MCF 10A (cell line): ENCODE data around the gene PPP1R2. TPM values are rescaled to one million over a fixed set of nuclear protein-coding genes. Genes with fewer than 3 reads are reported as not detected.

Experiments used
- BruUV-seq: library from RNA; stranded (reverse); fragments of 400-500 nt; replicated peaks from 2 replicates; lab custom pipeline; 2021; lab: Mats Ljungman, UMichigan
- CTCF ChIA-PET: fragments of 300-600 bp; sonication (Branson Sonifier 250); formaldehyde crosslinking; extraction: SDS; loops from one replicate; lab custom pipeline; 2021; ENCODE audit warnings: antibody characterized with exemption, inconsistent platforms; lab: Yijun Ruan, JAX
- POLR2A ChIA-PET: fragments of 300-600, 350-650 bp; sonication (Branson Sonifier 250); formaldehyde crosslinking; extraction: SDS; loops from one replicate; lab custom pipeline; 2020; ENCODE audit warnings: antibody characterized with exemption, inconsistent platforms; lab: Yijun Ruan, JAX
- DNase-seq: peaks from one replicate; pipeline ENCODE4 v3.0.0-alpha.2; 2018; ENCODE audit not compliant: unreplicated experiment
- H3K27ac Mint-ChIP-seq: one replicate; pipeline ENCODE4 v1.8.0; 2022; ENCODE audit warnings: mild to moderate bottlenecking, low read depth, mixed read lengths; ENCODE audit not compliant: unreplicated experiment
- H3K27me3 Mint-ChIP-seq: one replicate; pipeline ENCODE4 v1.8.0; 2022; ENCODE audit warnings: mixed read lengths; ENCODE audit not compliant: insufficient read depth, unreplicated experiment
- H3K36me3 Mint-ChIP-seq: one replicate; pipeline ENCODE4 v1.8.0; 2022; ENCODE audit warnings: mild to moderate bottlenecking, moderate library complexity, mixed read lengths; ENCODE audit not compliant: insufficient read depth, unreplicated experiment
- H3K4me1 Mint-ChIP-seq: one replicate; pipeline ENCODE4 v1.8.0; 2022; ENCODE audit warnings: mixed read lengths; ENCODE audit not compliant: insufficient read depth, unreplicated experiment
- H3K4me3 Mint-ChIP-seq: one replicate; pipeline ENCODE4 v1.8.0; 2022; ENCODE audit warnings: mild to moderate bottlenecking, moderate library complexity, mixed read lengths; ENCODE audit not compliant: unreplicated experiment
- H3K9me3 Mint-ChIP-seq: one replicate; pipeline ENCODE4 v1.8.0; 2022; ENCODE audit warnings: mixed read lengths; ENCODE audit not compliant: unreplicated experiment
- intact Hi-C: fragments of 100-400 bp; cut with micrococcal nuclease; formaldehyde crosslinking; loops from 2 replicates; pipeline ENCODE4 v1.14.1; 2022
- total RNA-seq: library from RNA; stranded (reverse); gene quantifications from 2 replicates; pipeline ENCODE4 v1.2.3, GENCODE V29; 2022
- TF ChIP-seq, protein P1 (sequence below): fragments of 200-600 bp; IDR thresholded peaks from one replicate; pipeline ENCODE4 v1.8.0; 2022; ENCODE audit warnings: antibody characterized with exemption, mild to moderate bottlenecking; ENCODE audit not compliant: unreplicated experiment

The PPP1R2 gene
- total RNA-seq, 1 experiment from 2014 or later = 53.0 TPM

DNA sequence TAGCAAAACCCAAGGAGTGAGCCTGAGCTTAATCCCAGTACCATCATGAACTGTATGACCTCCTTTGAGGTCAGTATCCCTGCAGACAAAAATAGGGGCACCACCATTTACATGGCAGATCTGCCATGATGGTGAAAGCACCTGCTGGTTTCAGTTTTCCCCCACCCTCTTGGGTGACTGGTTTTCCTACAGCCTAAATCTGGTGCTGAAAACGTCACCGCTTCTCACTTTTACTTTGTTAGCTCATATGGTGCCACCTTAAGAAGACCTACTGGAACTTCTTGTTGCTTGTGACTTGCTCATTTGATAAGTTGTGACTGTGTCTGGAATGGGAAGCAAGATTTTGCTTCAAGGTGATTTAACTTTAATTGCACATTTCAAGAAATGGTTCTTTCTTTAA is 5.1 kb downstream of the PPP1R2 start:
- Mint-ChIP-seq H3K27me3 (no peaks in the 10 kb centered on the region), H3K4me3 (no peak overlapping the region), H3K36me3 (no peaks in the 10 kb centered on the region), H3K4me1 (peaks cover 22% of the 10 kb centered on the region), H3K9me3 (no peaks in the 10 kb centered on the region), H3K27ac (no peak overlapping the region)
- TF ChIP-seq, protein P1, sequence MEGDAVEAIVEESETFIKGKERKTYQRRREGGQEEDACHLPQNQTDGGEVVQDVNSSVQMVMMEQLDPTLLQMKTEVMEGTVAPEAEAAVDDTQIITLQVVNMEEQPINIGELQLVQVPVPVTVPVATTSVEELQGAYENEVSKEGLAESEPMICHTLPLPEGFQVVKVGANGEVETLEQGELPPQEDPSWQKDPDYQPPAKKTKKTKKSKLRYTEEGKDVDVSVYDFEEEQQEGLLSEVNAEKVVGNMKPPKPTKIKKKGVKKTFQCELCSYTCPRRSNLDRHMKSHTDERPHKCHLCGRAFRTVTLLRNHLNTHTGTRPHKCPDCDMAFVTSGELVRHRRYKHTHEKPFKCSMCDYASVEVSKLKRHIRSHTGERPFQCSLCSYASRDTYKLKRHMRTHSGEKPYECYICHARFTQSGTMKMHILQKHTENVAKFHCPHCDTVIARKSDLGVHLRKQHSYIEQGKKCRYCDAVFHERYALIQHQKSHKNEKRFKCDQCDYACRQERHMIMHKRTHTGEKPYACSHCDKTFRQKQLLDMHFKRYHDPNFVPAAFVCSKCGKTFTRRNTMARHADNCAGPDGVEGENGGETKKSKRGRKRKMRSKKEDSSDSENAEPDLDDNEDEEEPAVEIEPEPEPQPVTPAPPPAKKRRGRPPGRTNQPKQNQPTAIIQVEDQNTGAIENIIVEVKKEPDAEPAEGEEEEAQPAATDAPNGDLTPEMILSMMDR = no peak
- POLR2A ChIA-PET = interaction anchor here (0.7 to 1.3 kb wide), 5 partner anchors 13 to 866 kb away, joined by 3 to 5 read pairs (median 3); partner anchors contain the start of genes ACAP2, LSG1 and XXYLT1
- intact Hi-C loops = no loop called here
- BruUV-seq = no TSS peak
- no peak for DNase-seq
- CTCF ChIA-PET = interaction anchor here (1.6 to 2.0 kb wide), 2 partner anchors 15 to 267 kb away, joined by 6 to 12 read pairs; partner anchors contain the start of gene XXYLT1

DNA sequence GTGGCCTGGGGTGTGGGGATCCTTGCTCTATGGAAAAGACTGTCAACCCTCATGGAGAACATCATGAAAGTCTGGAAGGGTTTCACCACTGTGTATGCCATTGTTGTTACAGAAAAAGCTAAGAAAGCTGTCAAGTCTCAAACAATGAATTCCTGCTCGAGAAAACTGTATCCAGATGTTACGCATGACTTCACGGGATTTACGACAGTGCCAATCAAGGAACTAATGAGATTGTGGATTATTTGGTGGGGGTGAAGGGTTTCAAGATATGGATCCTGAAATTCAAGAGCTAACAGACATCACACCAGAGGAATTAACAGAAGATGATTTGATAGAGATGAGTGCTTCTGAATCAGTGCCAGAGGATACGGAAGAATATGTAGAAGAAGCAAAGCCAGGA is 7.8 kb downstream of the PPP1R2 start:
- no peaks in the 10 kb centered on the region for H3K36me3 Mint-ChIP-seq
- POLR2A ChIA-PET = no interaction called here
- no peak overlapping the region for H3K27ac Mint-ChIP-seq
- TF ChIP-seq, protein P1 = no peak
- intact Hi-C loops = no loop called here
- no peaks in the 10 kb centered on the region for H3K9me3 Mint-ChIP-seq
- H3K27me3 Mint-ChIP-seq = no peaks in the 10 kb centered on the region
- H3K4me1 Mint-ChIP-seq = peaks cover 7% of the 10 kb centered on the region
- no TSS peak for BruUV-seq
- CTCF ChIA-PET = interaction anchor here (1.6 kb wide), 1 partner anchor 13 kb away, joined by 3 read pairs; no protein-coding TSS in a partner anchor
- no peak overlapping the region for H3K4me3 Mint-ChIP-seq
- DNase-seq = no peak

DNA sequence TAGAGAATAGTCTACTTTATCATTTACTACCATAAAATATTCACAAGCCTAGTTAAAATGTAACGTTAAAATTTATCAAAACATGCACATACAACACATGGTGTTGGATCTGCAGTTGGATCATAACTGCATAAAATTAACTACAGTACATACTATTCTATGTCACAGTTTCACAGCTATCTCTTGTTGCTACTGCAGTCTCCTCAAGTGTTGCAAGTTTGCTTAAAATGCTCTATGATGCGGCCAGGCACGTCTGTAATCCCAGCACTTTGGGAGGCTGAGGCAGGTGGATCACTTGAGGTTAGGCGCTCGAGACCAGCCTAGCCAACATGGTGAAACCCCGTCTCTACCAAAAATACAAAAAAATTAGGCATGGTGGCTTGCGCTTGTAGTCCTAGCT is 10.3 kb downstream of the PPP1R2 start:
- Mint-ChIP-seq H3K36me3 (peaks cover 7% of the 10 kb centered on the region), H3K27me3 (no peaks in the 10 kb centered on the region), H3K27ac (no peak overlapping the region), H3K9me3 (no peaks in the 10 kb centered on the region), H3K4me3 (no peak overlapping the region), H3K4me1 (peaks cover 5% of the 10 kb centered on the region)
- intact Hi-C loops = no loop called here
- ChIA-PET POLR2A (interaction anchor here (2.5 kb wide), 1 partner anchor 10 kb away, joined by 13 read pairs; the partner anchor contains the start of gene PPP1R2), CTCF (interaction anchor here (0.7 to 1.2 kb wide), 4 partner anchors 13 to 861 kb away, joined by 3 to 4 read pairs (median 3); no protein-coding TSS in a partner anchor)
- DNase-seq = no peak
- BruUV-seq = no TSS peak
- TF ChIP-seq, protein P1 = no peak

DNA sequence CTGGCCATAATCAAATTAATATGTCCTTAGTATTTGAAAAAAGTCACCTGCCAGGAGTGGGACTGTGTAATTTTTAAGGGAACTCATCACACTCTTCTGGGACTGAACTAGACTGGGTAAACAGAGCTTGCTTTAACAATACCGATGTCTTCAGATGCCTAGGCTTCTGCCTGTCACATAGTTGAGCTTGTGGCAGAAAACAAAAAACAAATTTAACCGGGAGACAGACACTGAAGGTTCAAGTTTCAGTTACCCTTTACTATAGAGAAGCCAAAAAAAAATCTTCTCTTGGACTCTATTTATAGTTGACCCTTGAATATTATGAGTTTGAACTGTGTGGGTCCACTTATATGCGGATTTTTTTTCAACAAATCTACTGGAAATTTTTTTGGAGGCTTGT is 10.8 kb downstream of the PPP1R2 start:
- no TSS peak for BruUV-seq
- ChIA-PET CTCF (interaction anchor here (0.7 to 1.0 kb wide), 2 partner anchors 13 to 137 kb away, joined by 3 read pairs; no protein-coding TSS in a partner anchor), POLR2A (interaction anchor here (2.5 kb wide), 1 partner anchor 10 kb away, joined by 13 read pairs; the partner anchor contains the start of gene PPP1R2)
- peaks cover 7% of the 10 kb centered on the region for H3K36me3 Mint-ChIP-seq
- H3K4me1 Mint-ChIP-seq = peaks cover 5% of the 10 kb centered on the region
- DNase-seq = no peak
- intact Hi-C loops = no loop called here
- no peak overlapping the region for H3K4me3 Mint-ChIP-seq
- no peaks in the 10 kb centered on the region for H3K9me3 Mint-ChIP-seq
- TF ChIP-seq, protein P1 = no peak
- H3K27me3 Mint-ChIP-seq = no peaks in the 10 kb centered on the region
- no peak overlapping the region for H3K27ac Mint-ChIP-seq
